Lower lobe of right lung (tissue), 2 donors: ENCODE results near the gene CHST13. TPM values are rescaled to one million over a fixed set of nuclear protein-coding genes. Genes with fewer than 3 reads are reported as not detected.

Experiments
- ATAC-seq, 2 donors: fragments of 200-7000 bp; cut with Tn5 transposase; one replicate each; pipeline ENCODE4 v1.9.1; 2020 to 2022; ENCODE audit warnings: mild to moderate bottlenecking in 2 of 2, moderate library complexity in 2 of 2
- DNase-seq: peaks from one replicate; pipeline ENCODE4 v3.0.0-alpha.2; 2020
- H3K27ac ChIP-seq: fragments of 200-600 bp; one replicate; pipeline ENCODE4 v1.8.0; 2022
- H3K27me3 ChIP-seq: fragments of 200-600 bp; one replicate; pipeline ENCODE4 v1.8.0; 2022; ENCODE audit warnings: low read depth
- H3K36me3 ChIP-seq: fragments of 200-600 bp; one replicate; pipeline ENCODE4 v1.8.0; 2022; ENCODE audit warnings: mild to moderate bottlenecking
- H3K4me1 ChIP-seq: fragments of 200-600 bp; one replicate; pipeline ENCODE4 v1.8.0; 2022
- H3K4me3 ChIP-seq: fragments of 200-600 bp; one replicate; pipeline ENCODE4 v1.8.0; 2022; ENCODE audit warnings: mild to moderate bottlenecking
- H3K9me3 ChIP-seq: fragments of 200-600 bp; one replicate; pipeline ENCODE4 v1.8.0; 2022
- intact Hi-C: fragments of 100-400 bp; cut with DNase I; formaldehyde crosslinking; loops from one replicate; pipeline ENCODE4 v1.11.0; 2022
- total RNA-seq: library from RNA; stranded (reverse); fragmentation: NEBNext Ultra II Directional; extraction: Animal tissue kit (Norgen Biotek cat#: 25700); gene quantifications from one replicate; pipeline ENCODE4 v1.2.1, GENCODE V29; 2021
- TF ChIP-seq, protein P1 (sequence below): fragments of 200-600 bp; IDR thresholded peaks from one replicate; pipeline ENCODE4 v1.8.0; 2022; ENCODE audit warnings: antibody characterized with exemption, mild to moderate bottlenecking
- donor health status: DM: no; HTN: yes; CAD: no; lungs with severe emphysema.

The CHST13 gene
- total RNA-seq, 1 donor from 2014 or later: 1.5 TPM

DNA sequence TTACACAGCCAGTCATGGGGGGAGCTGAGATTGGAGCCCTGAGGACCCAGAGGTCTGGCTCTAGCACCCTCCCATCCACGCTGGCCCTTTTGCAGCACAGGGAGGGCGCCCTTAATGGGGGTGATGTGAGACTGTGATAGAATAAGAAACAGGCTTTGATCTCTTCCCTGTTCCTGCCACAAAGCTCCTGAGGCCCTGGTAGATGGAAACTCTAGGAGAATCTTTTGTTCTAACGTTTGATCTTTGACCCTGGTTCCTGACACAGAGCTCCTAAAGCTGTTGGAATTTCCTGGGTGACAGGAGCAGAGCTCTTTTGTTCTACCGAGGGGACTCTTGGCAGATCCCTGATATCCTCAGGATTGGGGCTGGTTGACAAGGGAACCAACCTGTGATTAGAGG lies 5.2 kb upstream of the CHST13 start:
- DNase-seq (no peak), ATAC-seq (no peak)
- TF ChIP-seq, protein P1, sequence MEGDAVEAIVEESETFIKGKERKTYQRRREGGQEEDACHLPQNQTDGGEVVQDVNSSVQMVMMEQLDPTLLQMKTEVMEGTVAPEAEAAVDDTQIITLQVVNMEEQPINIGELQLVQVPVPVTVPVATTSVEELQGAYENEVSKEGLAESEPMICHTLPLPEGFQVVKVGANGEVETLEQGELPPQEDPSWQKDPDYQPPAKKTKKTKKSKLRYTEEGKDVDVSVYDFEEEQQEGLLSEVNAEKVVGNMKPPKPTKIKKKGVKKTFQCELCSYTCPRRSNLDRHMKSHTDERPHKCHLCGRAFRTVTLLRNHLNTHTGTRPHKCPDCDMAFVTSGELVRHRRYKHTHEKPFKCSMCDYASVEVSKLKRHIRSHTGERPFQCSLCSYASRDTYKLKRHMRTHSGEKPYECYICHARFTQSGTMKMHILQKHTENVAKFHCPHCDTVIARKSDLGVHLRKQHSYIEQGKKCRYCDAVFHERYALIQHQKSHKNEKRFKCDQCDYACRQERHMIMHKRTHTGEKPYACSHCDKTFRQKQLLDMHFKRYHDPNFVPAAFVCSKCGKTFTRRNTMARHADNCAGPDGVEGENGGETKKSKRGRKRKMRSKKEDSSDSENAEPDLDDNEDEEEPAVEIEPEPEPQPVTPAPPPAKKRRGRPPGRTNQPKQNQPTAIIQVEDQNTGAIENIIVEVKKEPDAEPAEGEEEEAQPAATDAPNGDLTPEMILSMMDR: no peak
- no peaks in the 10 kb centered on the region for H3K4me1 ChIP-seq
- no peaks in the 10 kb centered on the region for H3K36me3 ChIP-seq
- no peak overlapping the region for H3K4me3 ChIP-seq
- H3K27me3 ChIP-seq: peaks cover 8% of the 10 kb centered on the region
- H3K27ac ChIP-seq: no peak overlapping the region
- H3K9me3 ChIP-seq: no peaks in the 10 kb centered on the region
- intact Hi-C loops: no loop called here

DNA sequence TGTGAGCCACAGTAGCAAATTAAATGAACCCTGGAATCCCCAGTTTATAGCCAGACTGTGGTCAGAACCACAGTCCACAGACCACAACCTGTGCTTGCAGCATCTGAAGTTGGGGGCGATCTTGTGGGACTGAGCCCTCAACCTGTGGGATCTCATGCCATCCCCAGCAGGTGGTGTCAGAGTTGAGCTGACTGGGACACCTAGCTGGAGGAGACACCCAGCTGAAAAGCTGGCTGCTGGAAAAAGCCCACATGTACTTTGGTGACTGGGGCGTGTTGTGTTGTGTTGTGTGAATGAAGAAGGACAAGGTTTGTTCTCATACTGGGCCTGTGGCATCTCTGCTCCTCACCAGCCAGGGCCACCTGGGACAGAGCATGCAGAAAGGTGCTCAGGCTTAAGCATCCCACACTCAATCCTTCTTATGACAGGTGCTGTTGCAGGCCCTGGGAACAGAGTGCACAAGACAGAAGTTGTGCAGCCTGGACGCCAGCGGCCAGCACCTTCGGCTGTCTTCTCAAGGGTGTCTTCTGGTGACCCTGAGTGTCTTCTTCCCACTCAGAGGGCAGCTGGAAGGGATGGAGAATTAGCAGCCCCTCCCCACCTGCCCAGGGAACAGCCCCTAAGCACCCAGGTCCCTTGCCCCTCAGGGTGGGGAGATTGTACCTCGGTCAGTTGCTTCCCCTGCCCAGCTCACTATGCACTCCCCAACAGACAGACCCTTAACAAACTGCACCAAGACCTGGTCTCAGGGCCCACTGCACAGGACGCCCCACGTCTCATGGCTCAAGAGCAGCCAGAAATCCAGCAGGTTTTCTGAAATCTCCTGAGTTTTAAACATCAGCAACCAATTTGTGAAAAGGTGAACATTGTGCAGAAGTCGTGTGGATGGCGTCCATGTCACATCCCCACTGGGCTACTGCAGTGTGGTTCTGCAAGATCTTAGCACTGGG lies 4.2 kb upstream of the CHST13 start:
- intact Hi-C loops: no loop called here
- ATAC-seq (no peak), DNase-seq (peak; percentile 32)
- TF ChIP-seq, protein P1: no peak
- Histone ChIP-seq H3K4me3 (no peak overlapping the region), H3K4me1 (peaks cover 6% of the 10 kb centered on the region), H3K27me3 (peaks cover 18% of the 10 kb centered on the region), H3K27ac (no peak overlapping the region), H3K9me3 (no peaks in the 10 kb centered on the region), H3K36me3 (no peaks in the 10 kb centered on the region)

DNA sequence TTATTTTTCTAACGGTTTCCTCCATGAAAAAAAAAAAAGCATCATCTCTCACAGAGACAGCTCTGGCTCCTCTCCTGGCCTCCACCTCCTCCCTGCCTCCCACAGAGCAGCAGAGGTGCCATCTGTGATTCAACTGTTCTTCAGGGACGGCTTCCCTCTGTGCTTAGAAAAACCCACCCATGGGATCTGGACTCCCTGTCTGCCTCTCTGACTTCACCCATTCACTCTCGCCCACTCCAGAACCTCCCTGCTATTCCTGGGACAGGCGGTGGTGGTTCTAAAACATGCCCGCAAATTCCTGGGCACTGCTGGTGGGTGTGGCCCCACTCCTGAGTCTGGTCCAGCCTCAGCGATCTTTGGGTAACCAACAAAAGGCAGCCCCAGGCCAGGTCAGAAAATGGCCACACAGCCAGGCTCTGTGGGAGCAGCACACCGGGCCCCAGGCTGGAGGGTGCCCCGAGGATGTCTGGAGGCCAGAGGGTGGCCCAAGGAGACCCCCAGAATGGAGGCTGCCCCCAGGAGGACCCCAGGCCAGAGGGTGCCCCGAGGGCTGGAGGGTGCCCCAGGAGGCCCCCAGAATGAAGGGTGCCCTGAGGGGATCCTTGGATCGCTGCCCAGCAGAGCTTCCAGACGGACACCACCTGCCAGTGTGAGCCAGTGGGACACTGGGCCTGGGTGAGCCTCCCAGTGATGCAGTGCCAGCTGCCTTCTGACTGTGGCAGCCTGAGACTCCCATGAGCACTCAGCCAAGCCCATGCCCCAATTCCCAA lies 2.6 kb upstream of the CHST13 start:
- H3K4me3 ChIP-seq: no peak overlapping the region
- ATAC-seq (no peak), DNase-seq (peak; percentile 41)
- peaks cover 9% of the 10 kb centered on the region for H3K4me1 ChIP-seq
- intact Hi-C loops: no loop called here
- no peaks in the 10 kb centered on the region for H3K9me3 ChIP-seq
- no peaks in the 10 kb centered on the region for H3K36me3 ChIP-seq
- peaks cover 23% of the 10 kb centered on the region for H3K27me3 ChIP-seq
- no peak overlapping the region for H3K27ac ChIP-seq
- TF ChIP-seq, protein P1: no peak

DNA sequence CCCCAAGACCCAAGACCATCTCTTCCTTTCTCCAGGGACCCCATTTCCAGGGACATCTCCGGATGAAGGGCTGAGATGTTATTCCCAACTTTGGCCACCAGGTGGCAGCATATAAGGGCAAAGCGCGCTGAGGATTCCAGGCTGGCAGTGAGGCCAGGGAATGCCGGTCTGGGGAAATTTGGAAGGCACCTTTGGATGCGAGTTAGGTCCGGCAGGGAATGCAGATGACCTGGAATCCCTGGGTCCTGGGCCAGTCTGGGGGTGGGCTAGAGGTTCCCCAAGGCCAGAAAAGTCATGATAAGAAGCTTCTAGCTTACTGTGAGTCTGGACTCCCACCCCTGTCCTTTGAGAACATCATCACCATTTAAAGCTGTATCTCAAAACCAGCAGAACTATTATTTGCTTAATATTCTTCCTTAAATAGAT lies 1.6 kb upstream of the CHST13 start:
- DNase-seq: peak; percentile 64
- TF ChIP-seq, protein P1: peak; percentile 90
- intact Hi-C loops: no loop called here
- peak; percentile 34 to 62 for ATAC-seq
- Histone ChIP-seq H3K9me3 (no peaks in the 10 kb centered on the region), H3K27me3 (peaks cover 19% of the 10 kb centered on the region), H3K36me3 (no peaks in the 10 kb centered on the region), H3K4me1 (peaks cover 9% of the 10 kb centered on the region), H3K27ac (no peak overlapping the region), H3K4me3 (no peak overlapping the region)

DNA sequence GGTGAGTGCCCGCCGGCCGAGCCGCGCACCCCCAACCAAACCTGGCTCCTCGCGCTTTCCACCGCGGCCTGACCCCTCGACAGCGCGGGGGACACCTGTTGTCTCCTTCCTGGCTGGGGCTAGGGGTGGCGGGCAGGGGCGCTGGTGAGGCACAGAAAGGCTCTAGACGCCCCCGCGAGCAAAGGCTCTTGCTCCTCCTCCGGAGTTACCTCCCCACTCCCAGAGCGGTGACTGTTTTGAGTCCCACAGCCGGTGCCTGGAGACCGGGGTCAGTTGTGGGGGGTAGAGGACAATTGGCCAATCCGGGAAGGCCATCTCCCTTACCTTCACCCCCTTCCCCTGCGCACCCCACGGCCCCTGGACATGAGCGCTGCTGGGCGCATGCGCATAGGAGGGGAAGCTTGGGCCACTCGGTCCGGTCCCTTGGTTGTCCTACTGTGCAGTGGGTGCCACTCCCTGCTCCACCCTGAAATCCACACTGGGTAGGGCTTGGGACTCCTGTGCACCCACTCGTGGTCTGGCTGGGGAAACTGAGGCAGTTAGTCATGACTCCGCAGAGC lies 554 bp downstream of the CHST13 start:
- peak; percentile 62 for DNase-seq
- Histone ChIP-seq H3K27ac (peak overlapping the region; percentile 56), H3K4me3 (peak overlapping the region; percentile 54), H3K4me1 (peaks cover 9% of the 10 kb centered on the region), H3K36me3 (no peaks in the 10 kb centered on the region), H3K27me3 (peaks cover 19% of the 10 kb centered on the region), H3K9me3 (no peaks in the 10 kb centered on the region)
- TF ChIP-seq, protein P1: no peak
- ATAC-seq: peak; percentile 4 to 9
- intact Hi-C loops: no loop called here
